Endothelial cell of umbilical vein (primary cell): Measurements from ENCODE around the gene CCDC187.

Experiments
- EZH2 ChIP-seq: IDR thresholded peaks from 2 replicates; pipeline ENCODE4 v1.6.1; 2012; ENCODE audit warnings: borderline replicate concordance, low read depth, mild to moderate bottlenecking, moderate library complexity, low read length, inconsistent platforms; ENCODE audit not compliant: severe bottlenecking
- FOS ChIP-seq: IDR thresholded peaks from 2 replicates; pipeline ENCODE4 v1.6.1; 2011; ENCODE audit warnings: mild to moderate bottlenecking, low read length, moderate library complexity, borderline replicate concordance; ENCODE audit not compliant: insufficient read depth
- GATA2 ChIP-seq: IDR thresholded peaks from 2 replicates; pipeline ENCODE4 v1.7.0; 2011; ENCODE audit warnings: low read depth, mild to moderate bottlenecking, moderate library complexity, mixed read lengths, low read length; ENCODE audit not compliant: insufficient read length, insufficient read depth
- JUN ChIP-seq: IDR thresholded peaks from 2 replicates; pipeline ENCODE4 v1.6.1; 2011; ENCODE audit warnings: borderline replicate concordance, low read depth; ENCODE audit not compliant: insufficient read length, insufficient read depth
- MYC ChIP-seq: IDR thresholded peaks from one replicate; pipeline ENCODE4 v1.6.1; 2011; ENCODE audit warnings: mild to moderate bottlenecking, low read depth, low read length
- POLR2A ChIP-seq: IDR thresholded peaks from 2 replicates; pipeline ENCODE4 v1.6.1; 2012; ENCODE audit warnings: low read depth, mild to moderate bottlenecking, control low read depth, low read length
- POLR2AphosphoS5 ChIP-seq: IDR thresholded peaks from 2 replicates; pipeline ENCODE4 v1.6.1; 2012; ENCODE audit warnings: low read depth, mild to moderate bottlenecking, control low read depth, low read length, moderate library complexity; ENCODE audit not compliant: insufficient read depth
- TF ChIP-seq, protein P1 (sequence below), 2 donors: IDR thresholded peaks; 1 replicate in 1 of 2; 2 replicates in 1 of 2; pipeline ENCODE4 v1.5.1; 2011; ENCODE audit warnings: low read length in 2 of 2, mild to moderate bottlenecking in 2 of 2, moderate library complexity in 2 of 2, control low read depth in 1 of 2, inconsistent platforms in 1 of 2, low read depth in 1 of 2; ENCODE audit not compliant: insufficient read depth in 1 of 2; ENCODE audit errors: extremely low read depth in 1 of 2
- TF ChIP-seq, protein P2 (sequence below): IDR thresholded peaks from 2 replicates; pipeline ENCODE4 v1.6.1; 2011; ENCODE audit not compliant: insufficient read depth, insufficient read length

DNA sequence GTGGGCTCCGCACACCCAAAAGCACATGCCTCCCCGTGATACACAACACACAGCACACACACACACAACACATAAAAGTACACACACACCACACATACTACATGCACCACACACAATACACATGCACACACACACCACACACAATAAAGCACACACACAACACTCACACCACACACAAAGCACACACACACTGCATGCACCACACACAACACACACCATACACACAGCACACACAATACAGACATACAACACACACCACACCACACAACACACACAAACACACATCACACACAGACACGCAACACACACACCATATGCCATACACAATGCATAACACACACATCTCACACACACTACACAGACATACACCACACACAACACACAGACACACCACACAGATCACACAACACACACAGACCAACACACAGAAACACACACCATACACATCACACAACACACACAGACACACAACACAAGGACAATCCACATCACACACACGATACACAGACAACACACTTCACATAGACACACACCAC, 3.4 kb upstream of the CCDC187 start:
- TF ChIP-seq POLR2A (no peak), POLR2AphosphoS5 (no peak), EZH2 (no peak), JUN (no peak), MYC (no peak), GATA2 (no peak), FOS (no peak)
- TF ChIP-seq, protein P1, sequence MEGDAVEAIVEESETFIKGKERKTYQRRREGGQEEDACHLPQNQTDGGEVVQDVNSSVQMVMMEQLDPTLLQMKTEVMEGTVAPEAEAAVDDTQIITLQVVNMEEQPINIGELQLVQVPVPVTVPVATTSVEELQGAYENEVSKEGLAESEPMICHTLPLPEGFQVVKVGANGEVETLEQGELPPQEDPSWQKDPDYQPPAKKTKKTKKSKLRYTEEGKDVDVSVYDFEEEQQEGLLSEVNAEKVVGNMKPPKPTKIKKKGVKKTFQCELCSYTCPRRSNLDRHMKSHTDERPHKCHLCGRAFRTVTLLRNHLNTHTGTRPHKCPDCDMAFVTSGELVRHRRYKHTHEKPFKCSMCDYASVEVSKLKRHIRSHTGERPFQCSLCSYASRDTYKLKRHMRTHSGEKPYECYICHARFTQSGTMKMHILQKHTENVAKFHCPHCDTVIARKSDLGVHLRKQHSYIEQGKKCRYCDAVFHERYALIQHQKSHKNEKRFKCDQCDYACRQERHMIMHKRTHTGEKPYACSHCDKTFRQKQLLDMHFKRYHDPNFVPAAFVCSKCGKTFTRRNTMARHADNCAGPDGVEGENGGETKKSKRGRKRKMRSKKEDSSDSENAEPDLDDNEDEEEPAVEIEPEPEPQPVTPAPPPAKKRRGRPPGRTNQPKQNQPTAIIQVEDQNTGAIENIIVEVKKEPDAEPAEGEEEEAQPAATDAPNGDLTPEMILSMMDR (IDR thresholded peaks at IDR 0.05; ENCODE audit: extremely low read depth in 1 of 2, insufficient read depth in 1 of 2, low read depth in 1 of 2, low read length in 2 of 2), result no peak
- TF ChIP-seq, protein P2, sequence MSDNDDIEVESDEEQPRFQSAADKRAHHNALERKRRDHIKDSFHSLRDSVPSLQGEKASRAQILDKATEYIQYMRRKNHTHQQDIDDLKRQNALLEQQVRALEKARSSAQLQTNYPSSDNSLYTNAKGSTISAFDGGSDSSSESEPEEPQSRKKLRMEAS, result no peak
